Uterus (tissue), 2 donors: ENCODE data around the gene KBTBD7.

Source experiments
- CTCF ChIP-seq, 4 experiments: fragments of 200-600 bp in 2 of 4; fragments of 450-650 bp in 2 of 4; sonication (generic) in 2 of 4; IDR thresholded peaks; one replicate each; pipeline ENCODE4 v1.5.1; 2016 to 2019; ENCODE audit warnings: antibody characterized with exemption in 4 of 4, mild to moderate bottlenecking in 2 of 4, moderate library complexity in 1 of 4
- POLR2A ChIP-seq, 2 donors: fragments of 450-650 bp; IDR thresholded peaks; one replicate each; pipeline ENCODE4 v1.6.1; 2016; ENCODE audit warnings: antibody characterized with exemption in 2 of 2, mild to moderate bottlenecking in 1 of 2, moderate library complexity in 1 of 2

GRCh38 chr13:41148419-41149283 lies 45.7 kb downstream of the KBTBD7 start:
- no peak for TF ChIP-seq CTCF (IDR thresholded peaks at IDR 0.05)
- TF ChIP-seq POLR2A (IDR thresholded peaks at IDR 0.05): no peak
